DND-41 (cell line): ENCODE measurements around the gene NUTM1.

ENCODE experiments used
- ATAC-seq: fragments of 200-7000 bp; cut with Tn5 transposase; 3 replicates; pipeline ENCODE4 v1.9.1; 2021; ENCODE audit warnings: low read depth; ENCODE audit not compliant: insufficient read depth
- DNase-seq: peaks from one replicate; pipeline ENCODE4 v3.0.0-alpha.2; 2020
- H2AFZ ChIP-seq: 2 replicates; pipeline ENCODE4 v1.6.0; 2012; ENCODE audit warnings: low read depth, low read length
- H3K27ac ChIP-seq: 2 replicates; pipeline ENCODE4 v1.5.1; 2012; ENCODE audit warnings: low read length, inconsistent platforms
- H3K27me3 ChIP-seq: fragments of 200-600 bp; sonication (generic); 2 replicates; pipeline ENCODE4 v1.6.0; 2012; ENCODE audit warnings: low read length, mild to moderate bottlenecking, inconsistent platforms; ENCODE audit not compliant: insufficient read depth, poor library complexity
- H3K36me3 ChIP-seq: 2 replicates; pipeline ENCODE4 v1.5.1; 2012; ENCODE audit warnings: low read length, inconsistent platforms; ENCODE audit not compliant: insufficient read depth
- H3K4me1 ChIP-seq: 2 replicates; pipeline ENCODE4 v1.5.1; 2012; ENCODE audit warnings: mild to moderate bottlenecking, low read length; ENCODE audit not compliant: insufficient read depth
- H3K4me2 ChIP-seq: 2 replicates; pipeline ENCODE4 v1.6.0; 2012; ENCODE audit warnings: mild to moderate bottlenecking, moderate library complexity, low read length, inconsistent platforms; ENCODE audit not compliant: insufficient read depth
- H3K4me3 ChIP-seq, 2 experiments: fragments of 200-600 bp in 1 of 2; shearing (Covaris generic) in 1 of 2; 2 replicates each; pipeline ENCODE4 v1.5.1; 2012 to 2016; ENCODE audit warnings: inconsistent platforms in 2 of 2, low read length in 2 of 2, mild to moderate bottlenecking in 2 of 2, low read depth in 1 of 2, moderate library complexity in 1 of 2
- H3K79me2 ChIP-seq: 2 replicates; pipeline ENCODE4 v1.6.0; 2012; ENCODE audit warnings: low read length, inconsistent platforms; ENCODE audit not compliant: insufficient read depth
- H3K9ac ChIP-seq: 2 replicates; pipeline ENCODE4 v1.6.0; 2012; ENCODE audit warnings: low read depth, mild to moderate bottlenecking, inconsistent platforms, low read length, moderate library complexity
- H3K9me3 ChIP-seq: 2 replicates; pipeline ENCODE4 v1.5.1; 2012; ENCODE audit warnings: low read length, moderate library complexity, mild to moderate bottlenecking, inconsistent platforms; ENCODE audit not compliant: insufficient read depth, severe bottlenecking
- H4K20me1 ChIP-seq: 2 replicates; pipeline ENCODE4 v1.6.0; 2012; ENCODE audit warnings: low read length; ENCODE audit not compliant: insufficient read depth
- EZH2 ChIP-seq: IDR thresholded peaks from 3 replicates; pipeline ENCODE4 v1.6.1; 2012; ENCODE audit warnings: borderline replicate concordance, low read depth, mild to moderate bottlenecking, moderate library complexity, low read length, inconsistent platforms; ENCODE audit not compliant: severe bottlenecking
- TF ChIP-seq, protein P1 (sequence below): IDR thresholded peaks from 2 replicates; pipeline ENCODE4 v1.5.1; 2012; ENCODE audit warnings: borderline replicate concordance, low read length, moderate library complexity, mild to moderate bottlenecking; ENCODE audit not compliant: poor library complexity, severe bottlenecking; ENCODE audit errors: extremely low read depth

Gene NUTM1

DNA sequence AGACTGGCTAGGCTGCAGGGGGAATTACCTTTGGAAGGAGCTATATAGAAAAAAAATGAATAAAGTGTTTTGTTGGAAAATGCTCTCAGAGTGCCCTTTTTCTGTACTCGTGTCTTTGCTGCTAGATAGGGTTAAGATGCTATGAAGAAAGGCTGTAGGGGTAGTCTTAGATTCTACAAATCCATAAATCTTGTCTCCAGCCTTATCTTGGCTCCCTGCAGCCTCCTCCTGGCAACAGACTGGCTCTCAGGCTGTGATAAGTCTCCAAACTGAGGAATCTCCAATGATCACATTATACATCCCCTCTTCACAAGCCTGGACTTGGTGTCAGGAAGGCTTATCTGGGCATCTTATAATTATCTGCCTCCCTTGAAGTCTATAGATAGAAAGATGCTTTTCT is 14.5 kb downstream of the NUTM1 start:
- Histone ChIP-seq H3K27ac (no peak overlapping the region), H3K9me3 (no peaks in the 10 kb centered on the region), H3K79me2 (no peaks in the 10 kb centered on the region), H3K4me2 (no peak overlapping the region), H3K4me1 (no peaks in the 10 kb centered on the region), H3K4me3 (no peak overlapping the region), H3K9ac (no peak overlapping the region), H4K20me1 (no peaks in the 10 kb centered on the region), H2AFZ (no peak overlapping the region), H3K27me3 (no peaks in the 10 kb centered on the region), H3K36me3 (peaks cover 41% of the 10 kb centered on the region)
- TF ChIP-seq, protein P1, sequence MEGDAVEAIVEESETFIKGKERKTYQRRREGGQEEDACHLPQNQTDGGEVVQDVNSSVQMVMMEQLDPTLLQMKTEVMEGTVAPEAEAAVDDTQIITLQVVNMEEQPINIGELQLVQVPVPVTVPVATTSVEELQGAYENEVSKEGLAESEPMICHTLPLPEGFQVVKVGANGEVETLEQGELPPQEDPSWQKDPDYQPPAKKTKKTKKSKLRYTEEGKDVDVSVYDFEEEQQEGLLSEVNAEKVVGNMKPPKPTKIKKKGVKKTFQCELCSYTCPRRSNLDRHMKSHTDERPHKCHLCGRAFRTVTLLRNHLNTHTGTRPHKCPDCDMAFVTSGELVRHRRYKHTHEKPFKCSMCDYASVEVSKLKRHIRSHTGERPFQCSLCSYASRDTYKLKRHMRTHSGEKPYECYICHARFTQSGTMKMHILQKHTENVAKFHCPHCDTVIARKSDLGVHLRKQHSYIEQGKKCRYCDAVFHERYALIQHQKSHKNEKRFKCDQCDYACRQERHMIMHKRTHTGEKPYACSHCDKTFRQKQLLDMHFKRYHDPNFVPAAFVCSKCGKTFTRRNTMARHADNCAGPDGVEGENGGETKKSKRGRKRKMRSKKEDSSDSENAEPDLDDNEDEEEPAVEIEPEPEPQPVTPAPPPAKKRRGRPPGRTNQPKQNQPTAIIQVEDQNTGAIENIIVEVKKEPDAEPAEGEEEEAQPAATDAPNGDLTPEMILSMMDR: no peak
- no peak for TF ChIP-seq EZH2
- no peak for ATAC-seq
- DNase-seq: no peak

DNA sequence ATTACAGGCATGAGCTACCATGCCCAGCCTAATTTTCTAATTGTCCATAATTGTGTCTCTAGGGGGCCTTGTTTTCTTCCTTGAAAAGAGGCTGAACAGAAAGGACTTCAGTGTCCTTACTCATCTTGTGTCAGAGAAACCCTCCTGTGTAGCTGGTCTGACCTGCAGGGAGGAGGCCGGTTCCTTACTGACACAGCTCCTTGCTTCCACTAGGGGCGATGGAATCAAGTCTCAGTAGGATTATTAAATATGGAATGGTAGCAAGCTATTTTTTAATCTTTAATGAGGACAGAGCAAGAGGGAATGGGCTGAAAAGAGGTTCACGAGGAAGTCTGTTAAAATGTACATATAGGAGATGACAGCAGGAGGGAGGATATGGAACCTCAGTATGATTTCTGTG is 15.3 kb downstream of the NUTM1 start:
- Histone ChIP-seq H3K9me3 (no peaks in the 10 kb centered on the region), H3K27me3 (no peaks in the 10 kb centered on the region), H3K36me3 (peaks cover 48% of the 10 kb centered on the region), H3K27ac (no peak overlapping the region), H3K4me2 (no peak overlapping the region), H3K4me3 (no peak overlapping the region), H3K4me1 (no peaks in the 10 kb centered on the region), H3K79me2 (no peaks in the 10 kb centered on the region), H4K20me1 (no peaks in the 10 kb centered on the region), H2AFZ (no peak overlapping the region), H3K9ac (no peak overlapping the region)
- ATAC-seq (no peak), DNase-seq (no peak)
- TF ChIP-seq, protein P1: no peak
- TF ChIP-seq EZH2: no peak

DNA sequence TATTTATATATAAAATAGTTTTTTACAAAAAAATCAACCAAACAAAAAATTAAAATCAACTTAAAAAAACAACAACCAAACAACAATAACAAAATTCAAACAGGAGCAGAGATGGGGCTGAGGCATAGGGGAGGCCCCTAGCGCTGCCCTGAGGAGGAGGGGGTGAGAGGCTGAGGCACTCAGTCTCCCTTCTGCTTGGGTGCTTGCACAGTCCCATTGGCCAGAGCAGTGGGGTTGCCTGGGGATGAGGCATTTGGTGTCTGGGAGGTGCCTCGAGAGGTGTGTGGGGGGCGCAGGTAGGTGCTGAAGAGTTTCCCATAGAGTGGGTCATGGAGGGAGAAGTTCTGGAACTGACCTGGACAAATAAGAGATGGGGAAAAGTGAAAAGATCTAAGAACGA is 15.8 kb downstream of the NUTM1 start:
- Histone ChIP-seq H3K79me2 (no peaks in the 10 kb centered on the region), H3K27me3 (no peaks in the 10 kb centered on the region), H3K36me3 (peaks cover 54% of the 10 kb centered on the region), H3K9ac (no peak overlapping the region), H3K4me2 (no peak overlapping the region), H3K4me1 (no peaks in the 10 kb centered on the region), H3K27ac (no peak overlapping the region), H4K20me1 (no peaks in the 10 kb centered on the region), H3K9me3 (no peaks in the 10 kb centered on the region), H3K4me3 (no peak overlapping the region), H2AFZ (no peak overlapping the region)
- no peak for TF ChIP-seq EZH2
- TF ChIP-seq, protein P1: no peak
- ATAC-seq: no peak
- DNase-seq: no peak

DNA sequence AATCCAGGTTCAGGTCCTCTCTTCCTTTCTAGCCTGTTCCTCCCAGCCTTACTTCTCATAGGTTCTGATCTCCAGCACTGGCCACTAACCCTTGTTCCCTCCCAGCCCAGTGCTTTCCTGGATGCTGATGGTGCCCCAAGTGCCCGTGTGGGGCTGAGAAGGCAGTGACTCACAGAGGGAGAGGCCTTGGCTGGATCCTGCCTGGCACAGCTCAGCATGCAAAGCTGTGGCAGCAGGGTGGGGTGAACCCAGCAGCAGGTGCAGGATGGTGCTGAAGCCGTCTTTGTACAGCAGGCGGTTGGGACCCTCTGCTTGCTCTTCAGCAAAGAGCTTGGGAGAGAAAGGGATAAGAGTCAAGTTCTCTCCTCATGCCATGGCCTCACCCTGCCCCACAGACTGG is 16.3 kb downstream of the NUTM1 start:
- Histone ChIP-seq H3K27ac (no peak overlapping the region), H4K20me1 (no peaks in the 10 kb centered on the region), H3K4me3 (no peak overlapping the region), H3K79me2 (no peaks in the 10 kb centered on the region), H3K27me3 (no peaks in the 10 kb centered on the region), H3K9ac (no peak overlapping the region), H3K4me1 (no peaks in the 10 kb centered on the region), H3K4me2 (no peak overlapping the region), H3K9me3 (no peaks in the 10 kb centered on the region), H2AFZ (no peak overlapping the region), H3K36me3 (peaks cover 56% of the 10 kb centered on the region)
- no peak for ATAC-seq
- DNase-seq: no peak
- TF ChIP-seq, protein P1: no peak
- TF ChIP-seq EZH2: no peak
